ENCODE measurements around the gene USP19.

GRCh38 chr3:49119439-49119838 lies 1.2 kb downstream of the USP19 start:
- TF ChIP-seq TCF7L2 (IDR thresholded peaks at IDR 0.05; ENCODE audit: borderline replicate concordance, extremely low read depth, insufficient read depth, insufficient read length) (no peak), CTCF (IDR thresholded peaks at IDR 0.05 in 2 of 3, conservative IDR thresholded peaks at IDR 0.05 in 1 of 3; ENCODE audit: borderline replicate concordance in 1 of 3, insufficient read depth in 1 of 3, low read depth in 2 of 3, low read length in 2 of 3) (no peak), POLR2A (IDR thresholded peaks at IDR 0.05; ENCODE audit: borderline replicate concordance, extremely low read depth, insufficient read depth, insufficient read length) (no peak), POLR2AphosphoS5 (IDR thresholded peaks at IDR 0.05; ENCODE audit: low read depth, low read length) (no peak), ZFX (IDR thresholded peaks at IDR 0.05) (no peak), SIN3A (IDR thresholded peaks at IDR 0.05; ENCODE audit: low read depth) (no peak), EZH2 (IDR thresholded peaks at IDR 0.05) (no peak), RAD21 (IDR thresholded peaks at IDR 0.05; ENCODE audit: low read depth) (no peak), MAX (IDR thresholded peaks at IDR 0.05) (no peak), ZNF274 (IDR thresholded peaks at IDR 0.05; ENCODE audit: low read depth, low read length) (no peak), FOSL1 (IDR thresholded peaks at IDR 0.05; ENCODE audit: low read depth) (no peak)
- TF ChIP-seq, protein P1, sequence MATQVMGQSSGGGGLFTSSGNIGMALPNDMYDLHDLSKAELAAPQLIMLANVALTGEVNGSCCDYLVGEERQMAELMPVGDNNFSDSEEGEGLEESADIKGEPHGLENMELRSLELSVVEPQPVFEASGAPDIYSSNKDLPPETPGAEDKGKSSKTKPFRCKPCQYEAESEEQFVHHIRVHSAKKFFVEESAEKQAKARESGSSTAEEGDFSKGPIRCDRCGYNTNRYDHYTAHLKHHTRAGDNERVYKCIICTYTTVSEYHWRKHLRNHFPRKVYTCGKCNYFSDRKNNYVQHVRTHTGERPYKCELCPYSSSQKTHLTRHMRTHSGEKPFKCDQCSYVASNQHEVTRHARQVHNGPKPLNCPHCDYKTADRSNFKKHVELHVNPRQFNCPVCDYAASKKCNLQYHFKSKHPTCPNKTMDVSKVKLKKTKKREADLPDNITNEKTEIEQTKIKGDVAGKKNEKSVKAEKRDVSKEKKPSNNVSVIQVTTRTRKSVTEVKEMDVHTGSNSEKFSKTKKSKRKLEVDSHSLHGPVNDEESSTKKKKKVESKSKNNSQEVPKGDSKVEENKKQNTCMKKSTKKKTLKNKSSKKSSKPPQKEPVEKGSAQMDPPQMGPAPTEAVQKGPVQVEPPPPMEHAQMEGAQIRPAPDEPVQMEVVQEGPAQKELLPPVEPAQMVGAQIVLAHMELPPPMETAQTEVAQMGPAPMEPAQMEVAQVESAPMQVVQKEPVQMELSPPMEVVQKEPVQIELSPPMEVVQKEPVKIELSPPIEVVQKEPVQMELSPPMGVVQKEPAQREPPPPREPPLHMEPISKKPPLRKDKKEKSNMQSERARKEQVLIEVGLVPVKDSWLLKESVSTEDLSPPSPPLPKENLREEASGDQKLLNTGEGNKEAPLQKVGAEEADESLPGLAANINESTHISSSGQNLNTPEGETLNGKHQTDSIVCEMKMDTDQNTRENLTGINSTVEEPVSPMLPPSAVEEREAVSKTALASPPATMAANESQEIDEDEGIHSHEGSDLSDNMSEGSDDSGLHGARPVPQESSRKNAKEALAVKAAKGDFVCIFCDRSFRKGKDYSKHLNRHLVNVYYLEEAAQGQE (IDR thresholded peaks at IDR 0.05; ENCODE audit: low read depth): no peak
- TF ChIP-seq, protein P2, sequence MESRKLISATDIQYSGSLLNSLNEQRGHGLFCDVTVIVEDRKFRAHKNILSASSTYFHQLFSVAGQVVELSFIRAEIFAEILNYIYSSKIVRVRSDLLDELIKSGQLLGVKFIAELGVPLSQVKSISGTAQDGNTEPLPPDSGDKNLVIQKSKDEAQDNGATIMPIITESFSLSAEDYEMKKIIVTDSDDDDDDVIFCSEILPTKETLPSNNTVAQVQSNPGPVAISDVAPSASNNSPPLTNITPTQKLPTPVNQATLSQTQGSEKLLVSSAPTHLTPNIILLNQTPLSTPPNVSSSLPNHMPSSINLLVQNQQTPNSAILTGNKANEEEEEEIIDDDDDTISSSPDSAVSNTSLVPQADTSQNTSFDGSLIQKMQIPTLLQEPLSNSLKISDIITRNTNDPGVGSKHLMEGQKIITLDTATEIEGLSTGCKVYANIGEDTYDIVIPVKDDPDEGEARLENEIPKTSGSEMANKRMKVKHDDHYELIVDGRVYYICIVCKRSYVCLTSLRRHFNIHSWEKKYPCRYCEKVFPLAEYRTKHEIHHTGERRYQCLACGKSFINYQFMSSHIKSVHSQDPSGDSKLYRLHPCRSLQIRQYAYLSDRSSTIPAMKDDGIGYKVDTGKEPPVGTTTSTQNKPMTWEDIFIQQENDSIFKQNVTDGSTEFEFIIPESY (IDR thresholded peaks at IDR 0.05; ENCODE audit: extremely low read depth, insufficient replicate concordance, low read length): no peak
